Right kidney (tissue), 9 donors: Measurements from ENCODE around the gene FBLN5.

Experiments used
- DNase-seq: peaks from one replicate; pipeline ENCODE4 v3.0.0-alpha.2; 2016
- long read RNA-seq, 8 donors: transcript quantifications; one replicate each; lab custom pipeline, GENCODE V29; 2026

FBLN5 gene, protein sequence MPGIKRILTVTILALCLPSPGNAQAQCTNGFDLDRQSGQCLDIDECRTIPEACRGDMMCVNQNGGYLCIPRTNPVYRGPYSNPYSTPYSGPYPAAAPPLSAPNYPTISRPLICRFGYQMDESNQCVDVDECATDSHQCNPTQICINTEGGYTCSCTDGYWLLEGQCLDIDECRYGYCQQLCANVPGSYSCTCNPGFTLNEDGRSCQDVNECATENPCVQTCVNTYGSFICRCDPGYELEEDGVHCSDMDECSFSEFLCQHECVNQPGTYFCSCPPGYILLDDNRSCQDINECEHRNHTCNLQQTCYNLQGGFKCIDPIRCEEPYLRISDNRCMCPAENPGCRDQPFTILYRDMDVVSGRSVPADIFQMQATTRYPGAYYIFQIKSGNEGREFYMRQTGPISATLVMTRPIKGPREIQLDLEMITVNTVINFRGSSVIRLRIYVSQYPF
- long read RNA-seq, donor 1, transcript FBLN5-202 (11 exons, 2,123 nt) = major isoform, 13 of 46 reads
- long read RNA-seq, donor 1, partial matches to known transcripts = 32 of 46 reads
- long read RNA-seq, donor 1, other reads (novel, unspliced or antisense) = 0 of 46 reads
- long read RNA-seq, donor 2, transcript FBLN5-202 (11 exons, 2,123 nt) = major isoform, 12 of 65 reads
- long read RNA-seq, donor 2, partial matches to known transcripts = 53 of 65 reads
- long read RNA-seq, donor 2, other reads (novel, unspliced or antisense) = 0 of 65 reads
- long read RNA-seq, donor 3, transcript FBLN5-202 (11 exons, 2,123 nt) = major isoform, 8 of 36 reads
- long read RNA-seq, donor 3, partial matches to known transcripts = 28 of 36 reads
- long read RNA-seq, donor 3, other reads (novel, unspliced or antisense) = 0 of 36 reads
- long read RNA-seq, donor 4, transcript FBLN5-202 (11 exons, 2,123 nt) = major isoform, 18 of 37 reads
- long read RNA-seq, donor 4, partial matches to known transcripts = 19 of 37 reads
- long read RNA-seq, donor 4, other reads (novel, unspliced or antisense) = 0 of 37 reads
- long read RNA-seq, donor 5, transcript FBLN5-202 (11 exons, 2,123 nt) = major isoform, 16 of 43 reads
- long read RNA-seq, donor 5, partial matches to known transcripts = 26 of 43 reads
- long read RNA-seq, donor 5, other reads (novel, unspliced or antisense) = 0 of 43 reads
- long read RNA-seq, donor 6, transcript FBLN5-202 (11 exons, 2,123 nt) = major isoform, 8 of 58 reads
- long read RNA-seq, donor 6, partial matches to known transcripts = 50 of 58 reads
- long read RNA-seq, donor 6, other reads (novel, unspliced or antisense) = 0 of 58 reads
- long read RNA-seq, donor 7 = 0 reads
- long read RNA-seq, donor 8, transcript FBLN5-202 (11 exons, 2,123 nt) = major isoform, 30 of 66 reads
- long read RNA-seq, donor 8, partial matches to known transcripts = 36 of 66 reads
- long read RNA-seq, donor 8, other reads (novel, unspliced or antisense) = 0 of 66 reads

DNA sequence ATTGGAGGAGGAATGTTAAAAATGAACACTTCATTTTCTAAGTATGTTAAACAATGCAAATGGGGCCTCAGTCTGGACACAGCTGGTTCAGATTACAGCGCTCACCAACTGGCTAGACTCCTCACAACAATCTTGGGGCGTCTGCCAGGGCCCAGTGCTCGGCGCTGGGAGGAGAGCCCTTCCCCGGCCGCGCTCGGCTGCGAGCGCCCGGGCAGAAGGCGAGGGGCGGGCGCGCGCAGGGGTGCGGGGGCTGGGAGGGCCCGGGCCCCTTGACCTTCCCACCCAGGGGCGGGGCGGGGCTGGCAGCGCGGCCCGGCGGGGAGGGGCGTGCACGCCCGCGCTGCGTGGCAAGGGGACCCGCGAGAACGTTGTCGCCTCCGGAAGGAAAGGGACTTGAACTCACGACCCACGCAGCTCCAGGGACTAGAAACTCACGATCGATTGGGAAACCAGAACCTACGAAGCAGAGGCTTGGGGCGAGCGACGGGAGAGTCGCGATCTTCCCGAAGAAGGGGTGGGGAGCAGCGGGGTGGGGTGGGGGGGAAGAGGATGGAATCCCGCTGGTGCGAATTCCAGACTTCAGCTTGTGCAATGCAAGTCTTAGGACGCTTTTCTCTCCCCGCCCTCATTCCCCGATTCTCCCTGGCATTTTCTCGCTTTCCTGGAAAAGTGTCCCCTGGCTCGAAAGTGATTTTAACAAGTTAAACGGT lies at the start of gene FBLN5:
Gene FBLN5 (minus strand): TSS at position 220 of the 710 bp plus-strand sequence. CDS start 465 bp downstream, outside the sequence.
- peak; percentile 49 for DNase-seq

GRCh38 chr14:91996948-91997371 lies 49.5 kb upstream of the FBLN5 start:
- DNase-seq = no peak

GRCh38 chr14:91987192-91987591 lies 39.7 kb upstream of the FBLN5 start:
- DNase-seq = no peak

DNA sequence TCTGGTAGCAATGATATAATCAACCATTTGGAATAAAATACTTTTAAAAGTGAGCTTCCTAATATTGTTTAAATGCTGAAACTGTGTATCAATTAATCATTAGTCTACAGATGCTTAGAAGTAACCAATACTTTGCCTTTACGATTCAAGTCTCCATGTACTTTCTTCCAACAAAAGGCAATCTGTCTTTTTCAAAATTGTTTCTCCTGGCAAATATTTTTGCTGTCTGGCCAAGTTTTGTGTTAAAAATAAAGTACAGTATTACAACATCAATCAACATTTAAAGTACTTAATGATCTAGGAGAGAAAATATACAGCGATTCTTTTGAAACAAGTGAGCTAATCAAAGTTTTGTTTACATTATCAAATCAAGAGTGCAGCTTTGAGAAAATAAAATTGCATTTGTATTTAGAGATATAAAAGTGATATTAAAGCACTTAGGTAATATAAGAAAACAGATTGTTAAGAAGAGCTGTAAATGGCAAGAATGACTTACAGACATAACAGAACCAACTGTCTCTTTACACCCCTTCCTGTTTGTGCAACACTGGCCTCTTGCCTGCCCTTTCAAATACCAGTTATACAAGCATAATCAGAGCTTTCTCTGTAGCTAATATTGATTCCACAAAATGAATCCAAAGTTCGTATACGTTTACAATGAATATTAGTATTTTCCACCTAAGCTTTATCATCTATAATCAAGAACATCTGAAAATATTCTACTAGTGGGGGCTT lies 38.2 kb upstream of the FBLN5 start:
- no peak for DNase-seq

DNA sequence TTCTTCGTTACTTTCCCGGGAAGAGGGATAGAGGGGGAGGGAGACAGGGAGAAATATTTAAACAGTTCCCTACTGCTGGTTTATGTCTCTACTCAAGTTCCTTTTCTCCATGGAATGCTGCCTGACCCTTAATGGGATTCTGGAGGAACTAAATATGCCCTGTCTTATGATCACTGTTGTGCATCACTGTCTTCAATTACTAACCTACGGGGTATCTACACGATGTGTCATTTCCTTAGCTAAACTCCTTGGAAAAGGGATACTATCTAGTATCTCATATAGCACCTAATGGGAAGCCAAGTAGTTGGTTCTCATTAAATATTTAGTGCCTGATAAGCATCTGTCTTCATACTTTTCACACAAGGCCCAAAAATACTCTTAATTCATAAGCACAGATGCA lies 37.5 kb upstream of the FBLN5 start:
- DNase-seq = no peak

GRCh38 chr14:91983588-91983987 lies 36.1 kb upstream of the FBLN5 start:
- no peak for DNase-seq

- no peak for DNase-seq
Observed at GRCh38 chr14:91980157-91980556, 32.7 kb upstream of the FBLN5 start.

DNA sequence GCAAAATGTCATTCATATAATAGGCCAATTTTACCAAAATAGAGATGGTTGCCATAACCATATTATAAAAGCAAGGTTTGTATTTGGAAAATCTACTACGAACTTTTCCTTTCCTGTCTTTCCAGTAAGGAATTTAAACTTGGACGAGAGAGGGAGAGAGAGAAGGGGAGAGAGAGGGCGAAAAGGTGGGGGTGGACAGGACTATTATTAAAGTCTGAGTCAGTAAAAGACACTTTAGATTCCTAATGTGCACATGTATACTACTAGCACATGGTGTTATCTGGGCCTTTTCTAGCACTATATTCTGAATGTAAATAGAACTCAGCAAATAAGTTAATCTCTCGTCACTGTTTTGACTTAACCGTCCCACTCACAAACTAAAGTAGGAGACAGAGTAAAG lies 30.4 kb upstream of the FBLN5 start:
- no peak for DNase-seq

- DNase-seq = no peak
Observed at GRCh38 chr14:91975763-91976162, 28.3 kb upstream of the FBLN5 start.

GRCh38 chr14:91971188-91971778 lies 23.8 kb upstream of the FBLN5 start:
- DNase-seq = no peak

- DNase-seq = no peak
Observed at GRCh38 chr14:91968280-91968679, 20.8 kb upstream of the FBLN5 start.

DNA sequence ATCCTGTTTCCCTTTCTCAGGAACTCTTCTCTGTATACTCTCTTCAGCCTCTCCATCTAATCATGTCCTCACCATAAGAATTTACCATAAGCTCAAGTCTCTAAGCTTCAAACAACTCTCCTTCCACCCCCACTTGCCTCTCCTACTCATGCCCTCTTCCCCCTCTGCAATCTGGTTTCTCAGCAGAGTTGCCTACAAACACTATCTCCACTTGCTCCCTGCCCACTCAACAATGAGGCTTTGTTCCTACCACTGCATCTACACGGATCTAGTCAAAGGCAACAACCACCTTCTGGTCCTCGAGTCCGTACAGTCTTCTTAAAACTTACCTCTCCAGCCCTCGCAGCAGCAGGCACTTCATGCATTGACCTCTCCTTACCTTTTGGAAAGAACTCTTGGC lies 17.2 kb upstream of the FBLN5 start:
- DNase-seq = no peak

DNA sequence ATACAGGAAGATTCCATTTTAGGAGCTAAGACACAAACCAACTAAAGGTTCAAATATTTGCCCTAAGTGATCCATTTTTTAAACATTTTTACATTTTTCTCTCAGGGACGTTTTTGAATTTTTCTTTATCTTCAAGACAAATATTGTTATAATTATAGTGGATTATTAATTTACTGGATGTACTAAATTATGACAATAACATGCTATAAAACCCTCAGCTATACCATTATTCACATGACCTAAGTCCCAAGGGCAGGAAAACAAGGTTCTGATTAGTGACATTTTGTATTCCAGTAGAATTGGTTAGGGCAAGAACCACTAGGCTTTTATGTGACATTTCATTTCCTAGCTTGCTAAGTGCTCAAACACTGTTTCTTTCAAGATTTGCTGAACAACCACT lies 16.5 kb upstream of the FBLN5 start:
- DNase-seq = no peak

DNA sequence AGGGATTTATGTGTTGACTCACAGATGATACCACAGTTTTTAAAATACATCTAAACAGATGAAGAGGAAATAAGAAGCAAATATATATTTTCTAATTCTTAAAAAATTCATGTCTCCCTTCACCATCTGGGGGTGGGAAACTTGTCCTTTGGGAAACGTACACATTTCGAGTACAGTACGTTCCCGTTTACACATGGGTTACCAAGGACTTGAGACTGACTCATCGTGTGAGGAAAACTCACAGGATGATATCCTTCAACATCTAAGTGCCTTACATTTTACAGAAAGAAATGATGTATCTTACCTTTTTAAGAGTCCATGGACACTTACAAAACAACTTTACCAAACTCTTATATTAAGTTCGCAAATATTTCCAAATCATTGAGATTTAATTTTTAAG lies 16.0 kb upstream of the FBLN5 start:
- no peak for DNase-seq

- no peak for DNase-seq
Observed at GRCh38 chr14:91961297-91962220, 14.1 kb upstream of the FBLN5 start.

DNA sequence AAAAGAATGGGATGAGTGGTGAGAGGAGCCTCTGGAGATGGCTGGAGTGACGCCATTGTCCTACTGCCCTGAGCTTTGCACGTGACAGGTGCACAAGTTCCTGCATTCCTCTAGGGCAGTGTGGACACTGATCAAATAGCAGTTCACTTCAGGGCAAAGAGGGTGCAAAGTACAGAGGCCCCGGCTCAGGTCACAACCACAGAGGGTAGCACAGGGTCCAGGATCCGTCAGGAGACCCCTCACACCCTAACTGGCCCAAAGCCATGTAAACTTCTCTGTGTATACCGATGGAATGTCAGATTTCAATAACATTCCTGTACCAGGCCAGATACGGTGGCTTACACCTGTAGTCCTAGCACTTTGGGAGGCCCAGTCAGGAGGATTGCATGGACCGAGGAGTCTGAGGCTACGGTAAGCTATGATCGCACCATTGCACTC lies 10.4 kb upstream of the FBLN5 start:
- DNase-seq = no peak

DNA sequence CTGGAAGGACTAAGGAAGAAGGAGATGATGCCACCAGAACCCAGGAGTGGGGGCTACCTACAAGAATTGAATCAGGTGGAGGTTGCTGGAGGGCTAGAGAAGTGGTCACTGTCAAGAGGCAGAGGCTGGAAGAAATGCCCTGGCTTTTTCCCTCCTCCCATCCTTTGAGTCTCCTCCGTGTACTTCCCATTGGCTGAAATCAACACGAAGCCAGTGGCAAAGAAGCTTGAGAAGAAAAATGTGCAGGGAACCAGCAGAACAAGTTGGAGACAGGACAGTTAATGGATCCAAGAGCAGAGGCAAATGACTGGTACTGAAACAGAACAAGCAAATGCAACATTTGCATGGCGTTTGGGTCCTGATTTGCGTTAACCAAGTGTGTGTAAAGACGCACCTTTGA lies 9.1 kb upstream of the FBLN5 start:
- no peak for DNase-seq

- no peak for DNase-seq
Observed at GRCh38 chr14:91955168-91955567, 7.7 kb upstream of the FBLN5 start.
